Ascending aorta (tissue), 2 donors: Measurements from ENCODE around the gene CHCHD6. TPM values are rescaled to one million over a fixed set of nuclear protein-coding genes. Genes with fewer than 3 reads are reported as not detected.
A peak's percentile ranks its signal among the peaks of the same experiment; 100 is the strongest.

Source experiments
- DNase-seq, 2 donors: peaks; one replicate each; pipeline ENCODE4 v3.0.0-alpha.2; 2019; ENCODE audit warnings: low spot score in 2 of 2
- H3K27ac ChIP-seq, 2 donors: fragments of 200-600 bp; sonication (generic); one replicate each; pipeline ENCODE4 v1.5.1; 2016 to 2017; ENCODE audit warnings: mild to moderate bottlenecking in 1 of 2
- H3K27me3 ChIP-seq: fragments of 200-600 bp; sonication (generic); one replicate; pipeline ENCODE4 v1.5.1; 2017
- H3K36me3 ChIP-seq, 2 donors: fragments of 200-600 bp; sonication (generic); one replicate each; pipeline ENCODE4 v1.5.1; 2016
- H3K4me1 ChIP-seq, 2 donors: fragments of 200-600 bp; sonication (generic); one replicate each; pipeline ENCODE4 v1.5.1; 2016 to 2017; ENCODE audit warnings: mild to moderate bottlenecking in 1 of 2
- H3K4me3 ChIP-seq, 2 donors: fragments of 200-600 bp; sonication (generic); one replicate each; pipeline ENCODE4 v1.5.1; 2016 to 2017; ENCODE audit warnings: mild to moderate bottlenecking in 1 of 2
- H3K9me3 ChIP-seq, 2 donors: fragments of 200-600 bp; sonication (generic); one replicate each; pipeline ENCODE4 v1.5.1; 2016
- intact Hi-C: fragments of 100-400 bp; cut with DNase I; formaldehyde crosslinking; loops from one replicate; pipeline ENCODE4 v1.15.1; 2023
- total RNA-seq: library from RNA; depleted of rRNA; stranded (reverse); fragments of >200 nt; gene quantifications from one replicate; pipeline ENCODE4 v1.1.0, GENCODE V29; 2016
- TF ChIP-seq, protein P1 (sequence below), 3 experiments: fragments of 200-600 bp in 2 of 3; fragments of 450-650 bp in 1 of 3; sonication (generic) in 2 of 3; IDR thresholded peaks; one replicate each; pipeline ENCODE4 v1.5.1; 2016 to 2019; ENCODE audit warnings: antibody characterized with exemption in 3 of 3, mild to moderate bottlenecking in 1 of 3, moderate library complexity in 1 of 3

The CHCHD6 gene
- total RNA-seq, 1 donor from 2014 or later = 1.2 TPM

DNA sequence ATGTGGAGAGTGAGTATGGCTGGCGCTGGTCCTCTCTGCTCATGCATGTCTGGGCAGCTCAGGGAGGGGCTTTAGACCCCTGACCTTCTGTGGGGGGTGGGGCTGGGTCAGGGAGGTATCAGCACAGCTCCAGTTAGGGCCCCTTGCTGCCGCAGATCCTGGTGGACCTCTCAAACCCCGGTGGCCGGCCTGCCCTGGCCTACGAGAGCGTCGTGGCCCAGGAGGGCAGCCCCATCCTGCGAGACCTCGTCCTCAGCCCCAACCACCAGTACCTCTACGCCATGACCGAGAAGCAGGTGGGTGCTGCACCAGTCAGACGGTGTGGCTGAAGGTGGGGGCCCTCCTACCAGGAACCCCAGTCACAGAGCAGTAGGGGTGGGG, 299.1 kb downstream of the CHCHD6 start:
- TF ChIP-seq, protein P1, sequence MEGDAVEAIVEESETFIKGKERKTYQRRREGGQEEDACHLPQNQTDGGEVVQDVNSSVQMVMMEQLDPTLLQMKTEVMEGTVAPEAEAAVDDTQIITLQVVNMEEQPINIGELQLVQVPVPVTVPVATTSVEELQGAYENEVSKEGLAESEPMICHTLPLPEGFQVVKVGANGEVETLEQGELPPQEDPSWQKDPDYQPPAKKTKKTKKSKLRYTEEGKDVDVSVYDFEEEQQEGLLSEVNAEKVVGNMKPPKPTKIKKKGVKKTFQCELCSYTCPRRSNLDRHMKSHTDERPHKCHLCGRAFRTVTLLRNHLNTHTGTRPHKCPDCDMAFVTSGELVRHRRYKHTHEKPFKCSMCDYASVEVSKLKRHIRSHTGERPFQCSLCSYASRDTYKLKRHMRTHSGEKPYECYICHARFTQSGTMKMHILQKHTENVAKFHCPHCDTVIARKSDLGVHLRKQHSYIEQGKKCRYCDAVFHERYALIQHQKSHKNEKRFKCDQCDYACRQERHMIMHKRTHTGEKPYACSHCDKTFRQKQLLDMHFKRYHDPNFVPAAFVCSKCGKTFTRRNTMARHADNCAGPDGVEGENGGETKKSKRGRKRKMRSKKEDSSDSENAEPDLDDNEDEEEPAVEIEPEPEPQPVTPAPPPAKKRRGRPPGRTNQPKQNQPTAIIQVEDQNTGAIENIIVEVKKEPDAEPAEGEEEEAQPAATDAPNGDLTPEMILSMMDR (IDR thresholded peaks at IDR 0.05) = no peak
- Histone ChIP-seq H3K4me3 (no peak overlapping the region), H3K4me1 (peaks cover 26 to 71% of the 10 kb centered on the region in 2 donors), H3K27me3 (no peaks in the 10 kb centered on the region), H3K27ac (peak overlapping the region; percentile 85 to 95), H3K36me3 (peaks cover 0 to 4% of the 10 kb centered on the region in 2 donors), H3K9me3 (no peaks in the 10 kb centered on the region)
- no peak for DNase-seq
- intact Hi-C loops = loop anchor here (10.0 kb wide), 1 partner anchor 528 kb away; the partner anchor contains the start of gene ZXDC

GRCh38 chr3:127003601-127004280, 299.7 kb downstream of the CHCHD6 start:
- Histone ChIP-seq H3K4me3 (no peak overlapping the region), H3K4me1 (peaks cover 26 to 71% of the 10 kb centered on the region in 2 donors), H3K27me3 (no peaks in the 10 kb centered on the region), H3K36me3 (peaks cover 0 to 7% of the 10 kb centered on the region in 2 donors), H3K27ac (peak overlapping the region; percentile 85 to 95), H3K9me3 (no peaks in the 10 kb centered on the region)
- DNase-seq = no peak
- intact Hi-C loops = loop anchor here (10.0 kb wide), 1 partner anchor 529 kb away; the partner anchor contains the start of gene ZXDC
- TF ChIP-seq, protein P1 (IDR thresholded peaks at IDR 0.05) = no peak

DNA sequence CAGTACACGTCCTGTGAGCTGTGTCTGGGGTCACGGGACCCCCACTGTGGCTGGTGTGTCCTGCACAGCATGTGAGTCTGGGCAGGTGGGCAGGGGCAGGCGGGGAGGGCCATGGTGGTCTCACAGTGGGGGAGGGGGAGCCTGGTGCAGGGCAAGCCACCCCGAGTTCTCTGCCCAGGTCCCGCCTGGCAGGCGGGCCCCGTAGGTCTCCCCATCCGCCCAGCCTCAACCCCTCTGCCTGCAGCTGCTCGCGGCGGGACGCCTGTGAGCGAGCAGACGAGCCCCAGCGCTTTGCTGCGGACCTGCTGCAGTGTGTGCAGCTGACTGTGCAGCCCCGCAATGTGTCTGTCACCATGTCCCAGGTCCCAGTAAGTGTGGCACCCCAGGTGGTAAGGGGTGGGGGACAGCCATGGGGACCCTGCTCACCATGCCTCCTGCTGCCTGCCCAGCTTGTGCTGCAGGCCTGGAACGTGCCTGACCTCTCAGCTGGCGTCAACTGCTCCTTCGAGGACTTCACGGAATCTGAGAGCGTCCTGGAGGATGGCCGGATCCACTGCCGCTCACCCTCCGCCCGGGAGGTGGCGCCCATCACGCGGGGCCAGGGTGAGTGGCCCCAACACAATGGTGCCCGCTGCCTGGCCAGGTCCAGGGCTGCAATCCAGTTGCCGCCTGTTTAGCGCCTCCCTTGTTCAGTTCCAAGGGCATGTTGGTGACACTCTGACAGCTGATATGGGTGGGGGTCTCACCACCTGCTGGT, 300.8 kb downstream of the CHCHD6 start:
- H3K4me1 ChIP-seq = peaks cover 20 to 69% of the 10 kb centered on the region in 2 donors
- DNase-seq = no peak
- intact Hi-C loops = loop anchor here (10.0 kb wide), 1 partner anchor 530 kb away; the partner anchor contains the start of gene ZXDC
- TF ChIP-seq, protein P1 (IDR thresholded peaks at IDR 0.05) = no peak
- H3K27ac ChIP-seq = peak overlapping the region in 1 of 2 donors; percentile 95
- no peaks in the 10 kb centered on the region for H3K9me3 ChIP-seq
- H3K27me3 ChIP-seq = no peaks in the 10 kb centered on the region
- peaks cover 0 to 7% of the 10 kb centered on the region in 2 donors for H3K36me3 ChIP-seq
- no peak overlapping the region for H3K4me3 ChIP-seq

- H3K9me3 ChIP-seq = no peaks in the 10 kb centered on the region
- no peak overlapping the region for H3K27ac ChIP-seq
- TF ChIP-seq, protein P1 (IDR thresholded peaks at IDR 0.05) = no peak
- H3K36me3 ChIP-seq = peaks cover 0 to 7% of the 10 kb centered on the region in 2 donors
- H3K4me3 ChIP-seq = no peak overlapping the region
- peaks cover 16 to 66% of the 10 kb centered on the region in 2 donors for H3K4me1 ChIP-seq
- DNase-seq = no peak
- H3K27me3 ChIP-seq = no peaks in the 10 kb centered on the region
- intact Hi-C loops = loop anchor here (10.0 kb wide), 1 partner anchor 531 kb away; the partner anchor contains the start of gene ZXDC
These were observed 301.9 kb downstream of the CHCHD6 start for GRCh38 chr3:127005864-127006500.

- Histone ChIP-seq H3K9me3 (no peaks in the 10 kb centered on the region), H3K4me1 (peaks cover 13 to 66% of the 10 kb centered on the region in 2 donors), H3K27me3 (no peaks in the 10 kb centered on the region), H3K4me3 (no peak overlapping the region), H3K27ac (no peak overlapping the region), H3K36me3 (peaks cover 0 to 7% of the 10 kb centered on the region in 2 donors)
- no peak for DNase-seq
- TF ChIP-seq, protein P1 (IDR thresholded peaks at IDR 0.05) = no peak
- intact Hi-C loops = loop anchor here (10.0 kb wide), 1 partner anchor 532 kb away; the partner anchor contains the start of gene ZXDC
These were observed 302.9 kb downstream of the CHCHD6 start for GRCh38 chr3:127006781-127007436.
